Measurements from ENCODE around the gene TOR1AIP2. TPM values are rescaled to one million over a fixed set of nuclear protein-coding genes. Genes with fewer than 3 reads are reported as not detected.

The TOR1AIP2 gene
- total RNA-seq, 1 experiment from 2014 or later = 73.9 TPM

GRCh38 chr1:179816196-179816960, 61.2 kb downstream of the TOR1AIP2 start:
- H3K27me3 ChIP-seq (ENCODE audit: insufficient read depth, low read length) = no peaks in the 10 kb centered on the region
- no peak overlapping the region for H2BK5ac ChIP-seq (ENCODE audit: insufficient read length, low read length)
- H3K18ac ChIP-seq (ENCODE audit: insufficient read length, low read depth, low read length) = no peak overlapping the region
- H3K4me3 Mint-ChIP-seq = peak overlapping the region; percentile 83 to 89; a peak in 4 of 5 replicates
- H3K4me1 Mint-ChIP-seq = peaks cover 23 to 43% of the 10 kb centered on the region in 2 experiments
- H3K23ac ChIP-seq (ENCODE audit: insufficient read length, low read depth, low read length) = no peak overlapping the region
- H3K27me3 Mint-ChIP-seq (ENCODE audit: low read depth) = peaks cover 62% of the 10 kb centered on the region
- no peak overlapping the region for H2BK15ac ChIP-seq (ENCODE audit: low read depth, low read length)
- H3K9me3 ChIP-seq (ENCODE audit: control insufficient read depth, low read depth, low read length) = no peaks in the 10 kb centered on the region
- H3K14ac ChIP-seq (ENCODE audit: insufficient read depth, low read length) = no peak overlapping the region; the same call in 1 of the 2 replicates
- H2AFZ ChIP-seq (ENCODE audit: low read length) = no peak overlapping the region
- H3K56ac ChIP-seq (ENCODE audit: insufficient read length, low read depth, low read length) = no peak overlapping the region
- H3K79me1 ChIP-seq (ENCODE audit: insufficient read depth, low read depth, low read length, poor library complexity, severe bottlenecking) = no peaks in the 10 kb centered on the region
- no peak for TF ChIP-seq CTCF (conservative IDR thresholded peaks at IDR 0.05)
- no peaks in the 10 kb centered on the region for H3K9me3 Mint-ChIP-seq
- WGBS (ENCODE audit: extremely low coverage, insufficient read length, low lambda C conversion rate) = no CpG with 5 or more reads among the region's 17 CpGs
- no peak overlapping the region for H4K91ac ChIP-seq (ENCODE audit: insufficient read length, low read depth, low read length)
- H3K4ac ChIP-seq (ENCODE audit: low read depth, low read length) = no peak overlapping the region
- H2BK120ac ChIP-seq (ENCODE audit: low read depth, low read length, poor library complexity, severe bottlenecking) = no peak overlapping the region
- H4K20me1 ChIP-seq (ENCODE audit: control insufficient read depth, insufficient read depth, insufficient read length) = no peaks in the 10 kb centered on the region
- DNase-seq = no peak
- H3K23me2 ChIP-seq (ENCODE audit: insufficient read length, low read depth, low read length, poor library complexity, severe bottlenecking) = peaks cover 12% of the 10 kb centered on the region
- H3K27ac ChIP-seq (ENCODE audit: insufficient read length, low read depth, low read length) = no peak overlapping the region
- no peak overlapping the region for H2BK20ac ChIP-seq (ENCODE audit: low read depth, low read length, poor library complexity, severe bottlenecking)
- no peak overlapping the region for H4K5ac ChIP-seq (ENCODE audit: insufficient read length, low read depth, low read length)
- no peaks in the 10 kb centered on the region for H3K79me2 ChIP-seq (ENCODE audit: insufficient read depth, low read length)
- no peak overlapping the region for H3K4me2 ChIP-seq (ENCODE audit: insufficient read depth, insufficient read length, low read length)
- no peak overlapping the region for H4K8ac ChIP-seq (replicated peaks; ENCODE audit: insufficient read length, low read depth, low read length)
- H3K27ac Mint-ChIP-seq = no peak overlapping the region
- no peak overlapping the region for H2AK5ac ChIP-seq (ENCODE audit: insufficient read length, low read length)
- no peaks in the 10 kb centered on the region for H3K4me1 ChIP-seq (ENCODE audit: insufficient read depth, low read length)
- no peak overlapping the region for H2BK12ac ChIP-seq (ENCODE audit: insufficient read length, low read depth, low read length)
- no peaks in the 10 kb centered on the region; a peak in 1 of 7 replicates for H3K36me3 Mint-ChIP-seq (ENCODE audit: insufficient read depth in 1 of 3, low read depth in 3 of 3)
- no peak overlapping the region for H3T11ph ChIP-seq (ENCODE audit: low read length)
- no peak overlapping the region for H3K9ac ChIP-seq (ENCODE audit: extremely low read depth, insufficient read length, low read length)

All from H9 (cell line).